Colonic mucosa (tissue), 2 donors: ENCODE measurements around the gene OR6C3. TPM values are rescaled to one million over a fixed set of nuclear protein-coding genes. Genes with fewer than 3 reads are reported as not detected.

ENCODE experiments used
- total RNA-seq, 2 donors: library from RNA; stranded (reverse); fragmentation: NEBNext Ultra II Directional in 1 of 2; extraction: Animal tissue kit (Norgen Biotek cat#: 25700) in 1 of 2; gene quantifications; one replicate each; pipeline ENCODE4 v1.2.1, GENCODE V29; 2021
- donor health status: DM: no; HTN: no; CAD: no.
- donor health status: DM: no; HTN: no; CAD: no.

The OR6C3 gene
- total RNA-seq, 2 donors from 2014 or later = not detected

Other genes starting within 250 kb of the OR6C3 start
- gene OR9K2, start 204.3 kb upstream of the OR6C3 start, total RNA-seq = not detected
- not detected for gene OR10A7, start 109.7 kb upstream of the OR6C3 start, total RNA-seq
- gene OR6C74, start 86.1 kb upstream of the OR6C3 start, total RNA-seq = not detected
- not detected for gene OR6C6, start 34.2 kb upstream of the OR6C3 start, total RNA-seq
- gene OR6C1, start 16.4 kb upstream of the OR6C3 start, total RNA-seq = not detected
- not detected for gene OR6C75, start 32.2 kb downstream of the OR6C3 start, total RNA-seq
- not detected for gene OR6C65, start 69.8 kb downstream of the OR6C3 start, total RNA-seq
- gene OR6C76, start 95.5 kb downstream of the OR6C3 start, total RNA-seq = not detected
- not detected for gene OR6C2, start 113.3 kb downstream of the OR6C3 start, total RNA-seq
- not detected for gene OR6C70, start 139.4 kb downstream of the OR6C3 start, total RNA-seq
- gene OR6C68, start 161.6 kb downstream of the OR6C3 start, total RNA-seq = not detected
- not detected for gene OR6C4, start 218.9 kb downstream of the OR6C3 start, total RNA-seq
- gene OR2AP1, start 241.7 kb downstream of the OR6C3 start, total RNA-seq = not detected